GM10248 (cell line): ENCODE results near the gene RIC8A.

Experiments used
- CTCF ChIA-PET: fragments of 300-600 bp; sonication (Branson Sonifier 250); formaldehyde crosslinking; extraction: SDS; loops from one replicate; lab custom pipeline; 2021; ENCODE audit warnings: antibody characterized with exemption; lab: Yijun Ruan, JAX
- POLR2A ChIA-PET: fragments of 350-650 bp; sonication (Branson Sonifier 250); formaldehyde crosslinking; extraction: SDS; loops from one replicate; lab custom pipeline; 2020; ENCODE audit warnings: antibody characterized with exemption; lab: Yijun Ruan, JAX
- DNase-seq: peaks from one replicate; pipeline ENCODE4 v3.0.0; 2012; ENCODE audit errors: extremely low spot score
- CTCF ChIP-seq: IDR thresholded peaks from 2 replicates; pipeline ENCODE4 v1.5.1; 2012; ENCODE audit warnings: mild to moderate bottlenecking, low read depth; ENCODE audit errors: extremely low read depth, missing control alignments, control extremely low read depth

The RIC8A gene

GRCh38 chr11:257766-258493 is 50.4 kb downstream of the RIC8A start:
- POLR2A ChIA-PET: interaction anchor here (0.5 kb wide), 1 partner anchor 10 kb away, joined by 3 read pairs; no protein-coding TSS in a partner anchor
- CTCF ChIA-PET: interaction anchor here (0.7 to 1.3 kb wide), 6 partner anchors 9 to 103 kb away, joined by 3 to 5 read pairs (median 4); partner anchors contain the start of gene IFITM5
- TF ChIP-seq CTCF: peak; percentile 16
- no peak for DNase-seq

- CTCF ChIA-PET: interaction anchor here (1.2 to 4.1 kb wide), 2 partner anchors 8 to 13 kb away, joined by 4 to 35 read pairs; no protein-coding TSS in a partner anchor
- no peak for DNase-seq
- no peak for TF ChIP-seq CTCF
- POLR2A ChIA-PET: interaction anchor here (0.6 kb wide), 1 partner anchor 63 kb away, joined by 3 read pairs; no protein-coding TSS in a partner anchor
Observed at GRCh38 chr11:259413-259812, 51.9 kb downstream of the RIC8A start.

- no peak for TF ChIP-seq CTCF
- no peak for DNase-seq
- ChIA-PET POLR2A (interaction anchor here (0.6 kb wide), 1 partner anchor 94 kb away, joined by 3 read pairs; no protein-coding TSS in a partner anchor), CTCF (interaction anchor here (1.7 to 4.1 kb wide), 2 partner anchors 10 to 13 kb away, joined by 4 to 35 read pairs; no protein-coding TSS in a partner anchor)
Observed at GRCh38 chr11:261624-262023, 54.1 kb downstream of the RIC8A start.
